Neuron (in vitro differentiated cells): ENCODE results near the gene LDAH.

ENCODE experiments used
- H2AFZ ChIP-seq: one replicate; pipeline ENCODE4 v1.6.1; 2013; ENCODE audit warnings: low read depth, mild to moderate bottlenecking, inconsistent platforms, low read length, moderate library complexity
- H3K27me3 ChIP-seq: one replicate; pipeline ENCODE4 v1.6.1; 2013; ENCODE audit warnings: low read length; ENCODE audit not compliant: insufficient read depth
- H3K36me3 ChIP-seq: one replicate; pipeline ENCODE4 v1.6.1; 2013; ENCODE audit warnings: low read length; ENCODE audit not compliant: insufficient read depth
- H3K4me1 ChIP-seq: one replicate; pipeline ENCODE4 v1.6.1; 2013; ENCODE audit warnings: low read length; ENCODE audit not compliant: insufficient read depth
- H3K4me3 ChIP-seq: 2 replicates; pipeline ENCODE4 v1.5.1; 2013; ENCODE audit warnings: mild to moderate bottlenecking, low read length, moderate library complexity
- H3K9me3 ChIP-seq: one replicate; pipeline ENCODE4 v1.6.1; 2013; ENCODE audit warnings: low read length

The LDAH gene

GRCh38 chr2:20663196-20664070 is 159.5 kb downstream of the LDAH start:
- Histone ChIP-seq H3K36me3 (no peaks in the 10 kb centered on the region), H2AFZ (no peak overlapping the region), H3K27me3 (peaks cover 48% of the 10 kb centered on the region), H3K4me1 (peaks cover 24% of the 10 kb centered on the region), H3K4me3 (no peak overlapping the region), H3K9me3 (peaks cover 3% of the 10 kb centered on the region)

- no peak overlapping the region for H3K4me3 ChIP-seq
- H3K36me3 ChIP-seq, result no peaks in the 10 kb centered on the region
- H3K27me3 ChIP-seq, result peaks cover 49% of the 10 kb centered on the region
- no peak overlapping the region for H2AFZ ChIP-seq
- peaks cover 3% of the 10 kb centered on the region for H3K9me3 ChIP-seq
- H3K4me1 ChIP-seq, result peaks cover 14% of the 10 kb centered on the region
These were observed 160.5 kb downstream of the LDAH start for GRCh38 chr2:20662308-20662937.

- H3K4me3 ChIP-seq, result no peak overlapping the region
- H2AFZ ChIP-seq, result no peak overlapping the region
- H3K27me3 ChIP-seq, result peaks cover 56% of the 10 kb centered on the region
- H3K9me3 ChIP-seq, result peaks cover 3% of the 10 kb centered on the region
- H3K36me3 ChIP-seq, result no peaks in the 10 kb centered on the region
- H3K4me1 ChIP-seq, result peaks cover 14% of the 10 kb centered on the region
These were observed 161.2 kb downstream of the LDAH start for GRCh38 chr2:20661421-20662307.

DNA sequence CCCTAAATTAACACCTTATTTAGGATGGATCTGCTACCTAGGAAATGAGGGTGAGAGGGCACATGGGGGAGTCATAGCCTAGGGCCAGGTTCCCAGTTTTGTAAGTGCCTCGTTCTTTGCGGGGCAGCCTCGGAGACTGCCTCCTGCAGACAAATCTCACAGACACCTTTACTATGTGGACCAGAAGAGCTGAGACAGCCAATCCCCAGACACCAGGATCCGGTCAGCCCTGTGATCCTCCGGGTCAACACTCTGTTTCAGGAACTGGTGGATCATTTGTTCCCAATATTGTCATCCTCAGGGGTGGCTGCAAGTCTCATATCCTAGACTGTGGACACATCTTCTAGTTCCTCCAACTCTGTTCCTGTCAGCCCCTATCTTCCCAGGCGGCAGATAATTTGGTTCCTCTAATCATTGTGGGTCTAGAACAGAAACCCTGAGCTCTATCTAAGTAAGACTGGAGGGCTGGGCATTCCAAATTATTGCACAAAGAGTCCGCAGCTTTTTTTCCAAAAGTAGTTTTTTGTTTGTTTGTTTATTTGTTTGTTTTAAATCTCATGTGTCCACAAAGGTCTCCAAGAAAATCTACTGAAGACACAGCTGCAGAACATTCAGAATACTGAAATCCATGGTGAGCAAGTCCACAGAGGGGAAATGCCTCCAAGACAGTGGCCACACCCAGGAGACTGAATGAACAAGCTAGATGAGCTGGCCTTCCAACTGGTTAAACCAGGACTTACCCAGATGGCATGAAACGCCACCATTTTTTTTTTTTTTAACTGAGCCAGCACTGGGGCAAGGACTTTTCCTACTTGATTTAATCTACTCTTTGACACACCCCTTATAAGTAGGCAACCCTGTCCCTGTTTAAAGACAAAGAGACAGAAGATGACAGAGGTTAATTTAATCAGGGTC is 162.1 kb downstream of the LDAH start:
- Histone ChIP-seq H2AFZ (no peak overlapping the region), H3K9me3 (peaks cover 3% of the 10 kb centered on the region), H3K4me1 (peaks cover 18% of the 10 kb centered on the region), H3K27me3 (peaks cover 54% of the 10 kb centered on the region), H3K36me3 (no peaks in the 10 kb centered on the region), H3K4me3 (no peak overlapping the region)

DNA sequence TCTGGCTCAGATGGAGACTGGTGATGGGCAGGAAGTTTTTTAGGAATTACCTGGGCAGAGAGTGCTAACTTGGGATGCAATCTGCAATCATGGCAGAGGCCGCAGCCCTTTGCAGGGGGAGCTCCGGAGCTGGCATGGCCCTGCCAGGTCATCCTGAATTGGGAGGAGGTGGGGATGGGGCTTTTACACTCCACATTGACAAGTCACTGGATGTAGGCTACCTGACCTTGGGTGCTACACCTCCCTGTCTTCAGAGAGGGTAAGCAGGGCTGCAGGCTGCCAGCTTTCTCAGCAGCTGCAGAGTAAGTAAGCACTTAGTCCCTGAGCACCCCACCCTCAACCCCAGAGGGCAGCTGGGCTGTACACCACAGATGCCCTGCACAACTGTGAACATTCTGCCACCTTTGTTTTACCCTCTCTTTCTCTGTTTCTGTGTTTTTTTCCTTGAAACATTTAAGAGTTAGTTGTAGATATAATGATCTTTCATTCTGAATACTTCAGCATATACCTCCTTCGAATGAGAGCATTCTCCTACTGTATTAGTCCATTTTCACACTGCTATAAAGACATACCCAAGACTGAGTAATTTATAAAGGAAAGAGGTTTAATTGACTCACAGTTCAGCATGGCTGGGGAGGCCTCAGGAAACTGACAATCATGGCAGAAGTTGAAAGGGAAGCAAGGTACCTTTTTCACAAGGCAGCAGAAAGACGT is 165.2 kb downstream of the LDAH start:
- Histone ChIP-seq H3K36me3 (no peaks in the 10 kb centered on the region), H3K4me3 (no peak overlapping the region), H2AFZ (no peak overlapping the region), H3K4me1 (peaks cover 18% of the 10 kb centered on the region), H3K9me3 (no peaks in the 10 kb centered on the region), H3K27me3 (peaks cover 24% of the 10 kb centered on the region)

DNA sequence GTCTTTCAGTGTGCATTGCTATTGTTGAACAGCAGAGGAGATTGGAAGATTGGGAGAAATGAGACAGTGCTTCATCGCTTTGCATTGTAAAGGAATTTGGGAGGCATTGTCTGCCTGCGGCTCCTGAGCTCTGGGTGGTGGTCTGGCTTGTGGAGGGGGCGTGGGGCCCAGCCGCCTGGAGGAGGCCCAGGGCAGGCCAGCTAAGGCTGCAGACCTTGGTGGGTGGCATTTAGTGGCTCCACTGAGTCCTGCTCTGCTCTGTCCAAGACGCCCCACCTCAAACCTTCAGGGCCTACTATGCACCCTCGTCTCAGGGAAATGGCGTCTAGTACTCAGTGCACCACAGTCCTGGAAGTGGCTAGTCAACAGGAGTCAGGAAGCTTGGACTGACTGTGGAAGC is 166.3 kb downstream of the LDAH start:
- peaks cover 12% of the 10 kb centered on the region for H3K4me1 ChIP-seq
- no peak overlapping the region for H3K4me3 ChIP-seq
- no peak overlapping the region for H2AFZ ChIP-seq
- H3K27me3 ChIP-seq, result peaks cover 15% of the 10 kb centered on the region
- no peaks in the 10 kb centered on the region for H3K9me3 ChIP-seq
- H3K36me3 ChIP-seq, result no peaks in the 10 kb centered on the region

- no peaks in the 10 kb centered on the region for H3K36me3 ChIP-seq
- H3K27me3 ChIP-seq, result peaks cover 15% of the 10 kb centered on the region
- H3K4me1 ChIP-seq, result peaks cover 13% of the 10 kb centered on the region
- no peak overlapping the region for H3K4me3 ChIP-seq
- no peak overlapping the region for H2AFZ ChIP-seq
- H3K9me3 ChIP-seq, result no peaks in the 10 kb centered on the region
These were observed 168.4 kb downstream of the LDAH start for GRCh38 chr2:20654535-20654813.

DNA sequence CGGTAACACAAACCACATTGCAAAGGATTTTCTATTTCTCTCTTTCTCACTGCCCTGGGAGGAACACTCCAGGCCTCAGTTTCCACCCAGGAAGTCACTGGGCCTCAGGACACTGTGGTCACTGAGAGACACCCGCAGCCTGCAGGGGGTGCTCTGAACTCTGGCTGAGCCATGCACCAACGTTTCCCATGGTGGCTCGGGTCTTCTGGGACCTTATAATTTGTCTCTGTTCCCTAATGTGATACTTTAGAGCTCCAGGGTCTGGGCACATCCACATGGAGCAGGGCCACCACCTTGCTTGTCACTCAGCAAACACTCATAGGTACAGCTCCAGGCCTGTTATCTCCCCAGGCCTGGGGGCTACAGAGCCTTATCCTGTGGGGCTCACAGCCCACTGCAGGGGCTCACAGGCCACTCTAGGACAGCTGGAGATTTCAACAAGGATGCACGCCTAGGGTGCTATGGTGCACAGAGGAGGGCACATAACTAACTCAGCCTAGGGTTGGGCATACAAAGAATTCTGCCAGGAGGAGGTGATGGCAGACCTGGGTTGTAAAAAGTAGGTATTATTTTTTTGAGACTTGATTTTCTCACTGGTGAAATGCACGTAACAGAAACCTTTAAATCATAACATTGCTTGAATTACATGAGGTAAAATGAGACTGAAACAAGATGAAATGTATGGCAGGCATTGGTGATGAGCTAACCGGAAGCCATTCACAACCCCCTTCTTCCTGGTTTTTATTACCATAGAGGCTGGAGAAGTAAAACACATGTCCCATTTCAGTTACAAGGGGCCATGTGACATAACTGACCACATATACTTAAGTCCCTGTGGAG is 169.0 kb downstream of the LDAH start:
- Histone ChIP-seq H3K4me3 (no peak overlapping the region), H3K9me3 (no peaks in the 10 kb centered on the region), H3K27me3 (peaks cover 15% of the 10 kb centered on the region), H3K4me1 (peaks cover 13% of the 10 kb centered on the region), H3K36me3 (no peaks in the 10 kb centered on the region), H2AFZ (no peak overlapping the region)

- Histone ChIP-seq H2AFZ (no peak overlapping the region), H3K4me3 (no peak overlapping the region), H3K4me1 (peaks cover 23% of the 10 kb centered on the region), H3K36me3 (no peaks in the 10 kb centered on the region), H3K27me3 (peaks cover 15% of the 10 kb centered on the region), H3K9me3 (no peaks in the 10 kb centered on the region)
These were observed 170.0 kb downstream of the LDAH start for GRCh38 chr2:20652673-20653575.

DNA sequence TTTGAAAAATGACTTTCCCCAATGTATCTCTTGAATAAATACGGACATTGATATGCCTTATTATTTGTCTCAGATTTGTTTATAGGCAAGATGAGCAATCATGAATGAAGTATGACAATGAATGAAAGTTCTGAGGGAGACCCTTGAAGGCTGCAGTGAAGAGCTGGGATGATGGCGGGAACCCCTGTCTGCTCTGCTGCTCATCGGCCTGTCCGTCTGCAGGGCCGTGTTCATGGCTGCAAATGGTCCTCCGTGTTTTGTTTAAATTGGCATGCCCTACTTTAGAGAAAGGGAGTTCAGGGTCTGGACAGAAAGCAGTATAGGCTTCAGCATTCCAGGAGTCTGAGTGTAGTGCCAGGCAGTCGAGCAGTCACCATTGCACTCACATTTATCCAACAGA is 170.8 kb downstream of the LDAH start:
- peaks cover 11% of the 10 kb centered on the region for H3K27me3 ChIP-seq

GRCh38 chr2:20651731-20652099 is 171.2 kb downstream of the LDAH start:
- no peaks in the 10 kb centered on the region for H3K36me3 ChIP-seq
- H3K27me3 ChIP-seq, result peaks cover 6% of the 10 kb centered on the region
- H2AFZ ChIP-seq, result peak overlapping the region; percentile 93
- no peaks in the 10 kb centered on the region for H3K9me3 ChIP-seq
- peaks cover 27% of the 10 kb centered on the region for H3K4me1 ChIP-seq
- peak overlapping the region; percentile 76 for H3K4me3 ChIP-seq

More for the DNA sequence above, 170.8 kb downstream of the LDAH start:
- Histone ChIP-seq H3K36me3 (no peaks in the 10 kb centered on the region), H3K9me3 (no peaks in the 10 kb centered on the region), H3K4me3 (no peak overlapping the region), H2AFZ (no peak overlapping the region), H3K4me1 (peaks cover 27% of the 10 kb centered on the region)
